GM18498 (cell line): ENCODE results near the gene WASHC1.
"Not testable (repeated sequence)": the region's sequence is repeated elsewhere in the genome, so short reads cannot be mapped to it uniquely, and the experiment has no call there.

Experiments used
- ATAC-seq: cut with Tn5 transposase; IDR thresholded peaks from one replicate; pipeline ENCODE4 v1.9.1; 2021; ENCODE audit warnings: mild to moderate bottlenecking, moderate library complexity; ENCODE audit not compliant: unreplicated experiment

Gene WASHC1

GRCh38 chr9:16875-17274, 12.4 kb downstream of the WASHC1 start:
- not testable (repeated sequence) for ATAC-seq

DNA sequence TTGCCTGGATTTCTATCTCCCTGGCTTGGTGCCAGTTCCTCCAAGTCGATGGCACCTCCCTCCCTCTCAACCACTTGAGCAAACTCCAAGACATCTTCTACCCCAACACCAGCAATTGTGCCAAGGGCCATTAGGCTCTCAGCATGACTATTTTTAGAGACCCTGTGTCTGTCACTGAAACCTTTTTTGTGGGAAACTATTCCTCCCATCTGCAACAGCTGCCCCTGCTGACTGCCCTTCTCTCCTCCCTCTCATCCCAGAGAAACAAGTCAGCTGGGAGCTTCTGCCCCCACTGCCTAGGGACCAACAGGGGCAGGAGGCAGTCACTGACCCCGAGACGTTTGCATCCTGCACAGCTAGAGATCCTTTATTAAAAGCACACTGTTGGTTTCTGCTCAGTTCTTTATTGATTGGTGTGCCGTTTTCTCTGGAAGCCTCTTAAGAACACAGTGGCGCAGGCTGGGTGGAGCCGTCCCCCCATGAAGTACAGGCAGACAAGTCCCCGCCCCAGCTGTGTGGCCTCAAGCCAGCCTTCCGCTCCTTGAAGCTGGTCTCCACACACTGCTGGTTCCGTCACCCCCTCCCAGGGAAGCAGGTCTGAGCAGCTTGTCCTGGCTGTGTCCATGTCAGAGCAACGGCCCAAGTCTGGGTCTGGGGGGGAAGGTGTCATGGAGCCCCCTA, 15.0 kb downstream of the WASHC1 start:
- not testable (repeated sequence) for ATAC-seq

DNA sequence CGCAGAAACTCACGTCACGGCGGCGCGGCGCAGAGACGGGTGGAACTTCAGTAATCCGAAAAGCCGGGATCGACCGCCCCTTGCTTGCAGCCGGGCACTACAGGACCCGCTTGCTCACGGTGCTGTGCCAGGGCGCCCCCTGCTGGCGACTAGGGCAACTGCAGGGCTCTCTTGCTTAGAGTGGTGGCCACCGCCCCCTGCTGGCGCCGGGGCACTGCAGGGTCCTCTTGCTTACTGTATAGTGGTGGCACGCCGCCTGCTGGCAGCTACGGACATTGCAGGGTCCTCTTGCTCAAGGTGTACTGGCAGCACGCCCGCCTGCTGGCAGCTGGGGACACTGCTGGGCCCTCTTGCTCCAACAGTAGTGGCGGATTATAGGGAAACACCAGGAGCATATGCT, 18.1 kb downstream of the WASHC1 start:
- ATAC-seq = not testable (repeated sequence)

GRCh38 chr9:10653-11053, 18.6 kb downstream of the WASHC1 start:
- not testable (repeated sequence) for ATAC-seq

DNA sequence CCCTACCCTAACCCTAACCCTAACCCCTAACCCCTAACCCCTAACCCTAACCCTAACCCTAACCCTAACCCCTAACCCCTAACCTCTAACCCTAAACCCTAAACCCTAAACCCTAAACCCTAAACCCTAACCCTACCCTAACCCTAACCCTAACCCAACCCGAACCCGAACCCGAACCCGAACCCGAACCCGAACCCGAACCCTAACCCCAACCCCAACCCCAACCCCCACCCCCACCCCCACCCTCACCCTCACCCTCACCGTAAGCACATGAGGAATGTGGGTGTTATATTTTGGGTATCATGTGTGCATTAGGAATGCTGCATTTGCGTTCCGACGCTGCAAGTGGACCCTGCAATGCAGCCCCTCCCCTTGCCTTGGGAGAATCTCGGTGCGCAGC, 19.0 kb downstream of the WASHC1 start:
- not testable (repeated sequence) for ATAC-seq
